A673 (cell line): Measurements from ENCODE around the gene ZBTB16.

Experiments used
- CTCF ChIP-seq: fragments of 300-800, 200-600 bp; sonication (generic); conservative IDR thresholded peaks from 2 replicates; pipeline ENCODE4 v1.5.1; 2017; ENCODE audit warnings: low read depth, mild to moderate bottlenecking, antibody characterized with exemption, low read length, moderate library complexity, mixed read lengths
- EZH2 ChIP-seq: fragments of 200-600 bp; sonication (generic); IDR thresholded peaks from 2 replicates; pipeline ENCODE4 v1.6.1; 2017; ENCODE audit warnings: borderline replicate concordance, low read depth, mild to moderate bottlenecking, mixed read lengths, antibody characterized with exemption, low read length; ENCODE audit not compliant: poor library complexity, severe bottlenecking

- TF ChIP-seq EZH2 (no peak), CTCF (no peak)
These were observed 223.0 kb downstream of the ZBTB16 start for GRCh38 chr11:114282488-114282887.
